ENCODE results near the gene GFPT2.

- TF ChIP-seq POLR2A (IDR thresholded peaks at IDR 0.05) = no peak
- no peak for TF ChIP-seq CTCF (IDR thresholded peaks at IDR 0.05)
Measured at GRCh38 chr5:180391276-180391675, 38.1 kb upstream of the GFPT2 start.
